SJSA1 (cell line): ENCODE data around the gene CBX8. TPM values are rescaled to one million over a fixed set of nuclear protein-coding genes. Genes with fewer than 3 reads are reported as not detected.

Source experiments
- DNase-seq, 2 experiments: peaks; one replicate each; pipeline ENCODE4 v3.0.0-alpha.2; 2015 to 2020; ENCODE audit warnings: low spot score in 2 of 2, low read depth in 1 of 2
- H3K27ac ChIP-seq: fragments of 250-450 bp; sonication (Bioruptor Pico); 2 replicates; pipeline ENCODE4 v1.5.1; 2020; ENCODE audit warnings: mild to moderate bottlenecking, moderate library complexity
- H3K27me3 ChIP-seq: fragments of 250-450 bp; sonication (Bioruptor Pico); replicated peaks from 2 replicates; pipeline ENCODE4 v1.5.1; 2020; ENCODE audit warnings: mild to moderate bottlenecking, moderate library complexity
- H3K36me3 ChIP-seq: fragments of 250-450 bp; sonication (Bioruptor Pico); 2 replicates; pipeline ENCODE4 v1.5.1; 2020; ENCODE audit warnings: mild to moderate bottlenecking
- H3K4me1 ChIP-seq: fragments of 250-450 bp; sonication (Bioruptor Pico); replicated peaks from 2 replicates; pipeline ENCODE4 v1.6.1; 2021; ENCODE audit warnings: mild to moderate bottlenecking
- H3K4me3 ChIP-seq: fragments of 250-450 bp; sonication (Bioruptor Pico); 2 replicates; pipeline ENCODE4 v1.5.1; 2020; ENCODE audit warnings: mild to moderate bottlenecking
- H3K9me3 ChIP-seq: fragments of 250-450 bp; sonication (Bioruptor Pico); replicated peaks from 2 replicates; pipeline ENCODE4 v1.5.1; 2020; ENCODE audit warnings: mild to moderate bottlenecking
- total RNA-seq: library from RNA; depleted of rRNA; stranded (reverse); fragments of >200 nt; shearing (Covaris generic); gene quantifications from 2 replicates; pipeline ENCODE4 v1.2.3, GENCODE V29; 2014

Gene CBX8
- total RNA-seq, 1 experiment from 2014 or later: 21.0 TPM

DNA sequence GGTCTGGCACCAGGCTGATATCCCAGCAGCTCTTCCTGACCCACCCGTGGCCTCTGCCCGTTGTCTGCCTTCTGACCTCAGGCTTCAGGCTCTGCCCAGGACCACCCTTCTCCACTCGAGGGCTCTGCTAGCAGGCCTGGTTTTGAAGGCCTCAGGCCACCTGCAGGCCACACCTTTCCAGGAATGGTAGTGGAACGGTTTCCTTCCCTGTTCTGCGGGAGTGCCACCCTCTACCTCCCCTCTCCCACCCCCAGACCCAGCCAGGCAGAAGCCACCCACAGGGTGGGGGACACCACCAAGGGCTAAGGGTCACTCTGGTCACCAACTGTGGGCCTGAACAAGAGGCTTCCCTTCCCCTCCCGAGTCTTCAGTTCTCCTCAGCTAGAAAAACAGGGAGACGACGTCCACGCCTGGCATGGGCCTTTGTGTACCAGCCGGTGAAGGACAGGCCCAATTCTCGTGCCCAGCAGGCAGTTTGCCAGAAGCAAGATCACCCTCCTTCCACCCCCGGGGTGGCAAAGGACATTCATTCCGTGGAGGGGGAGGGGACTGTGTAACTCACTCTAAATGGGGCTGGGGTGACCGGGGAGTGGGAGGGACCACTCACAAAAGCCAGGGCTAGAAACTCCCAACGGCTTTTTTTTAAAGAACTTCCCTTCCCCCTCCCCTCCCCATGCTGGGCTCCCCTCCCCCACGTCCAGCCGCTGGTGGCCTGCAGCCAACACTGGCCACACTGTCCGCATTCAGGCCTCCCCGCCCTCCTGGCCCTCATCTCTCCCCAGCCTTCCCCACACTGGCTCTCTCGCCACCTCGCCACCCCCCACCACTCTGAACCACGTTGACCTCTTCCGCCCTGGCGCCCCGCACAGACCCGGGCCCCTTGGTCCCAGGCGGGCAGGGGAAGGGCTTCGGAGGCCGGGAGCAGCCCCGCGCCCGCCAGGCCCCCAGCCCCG is 34.7 kb upstream of the CBX8 start:
- H3K36me3 ChIP-seq: peaks cover 37% of the 10 kb centered on the region
- H3K27ac ChIP-seq: no peak overlapping the region
- no peak overlapping the region for H3K4me3 ChIP-seq
- peaks cover 13% of the 10 kb centered on the region for H3K4me1 ChIP-seq
- DNase-seq: no peak
- H3K27me3 ChIP-seq: no peaks in the 10 kb centered on the region
- H3K9me3 ChIP-seq: no peaks in the 10 kb centered on the region

DNA sequence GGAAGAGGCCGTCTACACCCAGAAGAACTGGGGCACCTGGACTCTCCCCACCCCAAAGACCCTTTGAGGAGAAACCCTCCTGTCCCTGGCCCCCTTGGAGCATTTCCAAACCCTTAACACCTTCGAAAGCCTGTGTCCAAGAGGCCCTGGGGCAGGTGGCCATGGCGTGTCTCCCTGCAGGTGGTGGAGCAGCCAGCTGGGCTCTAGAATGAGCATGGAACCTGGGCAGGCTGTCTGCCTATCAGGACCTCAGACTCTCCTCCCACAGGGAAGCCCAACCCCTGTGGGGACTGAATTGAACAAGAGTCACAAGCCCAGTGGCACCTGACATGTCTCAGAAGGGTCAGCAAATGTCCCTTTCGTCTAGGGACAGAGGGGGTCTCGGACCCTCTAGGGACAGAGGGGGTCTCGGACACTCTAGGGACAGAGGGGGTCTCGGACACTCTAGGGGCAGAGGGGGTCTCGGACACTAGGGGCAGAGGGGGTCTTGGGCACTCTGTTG is 33.9 kb upstream of the CBX8 start:
- Histone ChIP-seq H3K27ac (no peak overlapping the region), H3K36me3 (peaks cover 30% of the 10 kb centered on the region), H3K9me3 (no peaks in the 10 kb centered on the region), H3K4me3 (no peak overlapping the region), H3K4me1 (peaks cover 11% of the 10 kb centered on the region), H3K27me3 (no peaks in the 10 kb centered on the region)
- no peak for DNase-seq

DNA sequence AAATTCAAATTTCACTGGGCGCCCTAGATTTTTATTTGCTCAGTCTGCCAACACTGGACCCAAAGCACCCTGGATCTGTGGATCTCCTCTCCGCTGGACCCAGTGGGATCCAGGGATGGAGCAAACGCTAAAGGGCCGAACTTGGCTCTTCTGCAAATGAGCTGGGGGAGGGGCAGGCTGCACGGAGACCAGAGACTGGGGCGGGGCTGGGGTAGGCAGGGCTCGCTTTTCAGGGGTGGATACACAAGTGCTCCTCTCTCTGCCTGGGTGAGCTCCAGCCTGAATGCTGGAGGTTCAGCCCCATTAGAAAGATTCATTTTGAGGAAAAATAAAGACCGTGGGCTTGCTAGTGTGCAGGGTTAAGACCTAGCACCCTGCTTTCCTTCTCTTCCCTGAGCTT is 33.4 kb upstream of the CBX8 start:
- no peaks in the 10 kb centered on the region for H3K27me3 ChIP-seq
- H3K4me3 ChIP-seq: no peak overlapping the region
- no peak overlapping the region for H3K27ac ChIP-seq
- peaks cover 11% of the 10 kb centered on the region for H3K4me1 ChIP-seq
- no peaks in the 10 kb centered on the region for H3K9me3 ChIP-seq
- DNase-seq: no peak
- peaks cover 25% of the 10 kb centered on the region for H3K36me3 ChIP-seq

DNA sequence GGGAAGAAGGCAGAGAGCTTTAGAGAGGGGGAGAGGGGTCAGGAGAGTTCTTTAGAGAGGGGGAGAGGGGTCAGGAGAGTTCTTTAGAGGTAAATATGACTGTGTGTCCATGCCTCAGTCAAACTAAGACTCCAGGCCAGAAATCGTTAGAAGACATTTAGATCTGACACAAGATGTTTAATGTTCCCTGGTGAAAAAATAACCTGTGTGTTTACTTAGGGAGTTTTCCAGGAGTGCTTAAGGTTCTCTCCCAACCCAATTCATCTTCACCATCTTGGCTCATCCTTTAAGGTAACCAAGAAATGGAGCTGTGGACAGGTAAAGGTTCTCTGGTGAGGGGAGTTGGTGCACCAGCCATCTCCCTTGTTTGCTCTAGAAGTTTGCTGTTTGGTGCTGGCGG is 32.6 kb upstream of the CBX8 start:
- Histone ChIP-seq H3K27ac (no peak overlapping the region), H3K36me3 (peaks cover 17% of the 10 kb centered on the region), H3K4me3 (no peak overlapping the region), H3K27me3 (no peaks in the 10 kb centered on the region), H3K4me1 (peaks cover 11% of the 10 kb centered on the region), H3K9me3 (no peaks in the 10 kb centered on the region)
- DNase-seq: no peak

DNA sequence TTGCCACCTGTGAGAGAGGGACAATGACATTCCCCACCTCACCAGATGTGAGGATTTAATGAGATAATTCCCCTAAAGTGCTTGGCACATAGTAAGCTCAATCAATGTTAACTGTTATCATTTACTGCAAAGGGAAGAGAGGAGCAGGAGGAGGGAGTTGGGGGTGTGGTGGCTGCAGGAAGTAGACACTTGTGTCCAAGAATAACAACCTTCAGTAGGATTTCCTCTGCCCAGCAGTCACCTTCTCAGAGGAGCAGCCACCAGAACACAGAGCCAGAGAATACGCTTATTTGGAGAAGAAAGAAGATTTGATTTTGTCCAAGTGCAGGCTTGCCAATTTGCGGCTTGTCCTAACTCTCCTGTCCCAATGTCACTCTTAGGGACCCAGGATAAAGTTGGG is 32.1 kb upstream of the CBX8 start:
- H3K27ac ChIP-seq: no peak overlapping the region
- H3K27me3 ChIP-seq: no peaks in the 10 kb centered on the region
- peaks cover 11% of the 10 kb centered on the region for H3K4me1 ChIP-seq
- H3K4me3 ChIP-seq: no peak overlapping the region
- DNase-seq: no peak
- peaks cover 12% of the 10 kb centered on the region for H3K36me3 ChIP-seq
- H3K9me3 ChIP-seq: no peaks in the 10 kb centered on the region

DNA sequence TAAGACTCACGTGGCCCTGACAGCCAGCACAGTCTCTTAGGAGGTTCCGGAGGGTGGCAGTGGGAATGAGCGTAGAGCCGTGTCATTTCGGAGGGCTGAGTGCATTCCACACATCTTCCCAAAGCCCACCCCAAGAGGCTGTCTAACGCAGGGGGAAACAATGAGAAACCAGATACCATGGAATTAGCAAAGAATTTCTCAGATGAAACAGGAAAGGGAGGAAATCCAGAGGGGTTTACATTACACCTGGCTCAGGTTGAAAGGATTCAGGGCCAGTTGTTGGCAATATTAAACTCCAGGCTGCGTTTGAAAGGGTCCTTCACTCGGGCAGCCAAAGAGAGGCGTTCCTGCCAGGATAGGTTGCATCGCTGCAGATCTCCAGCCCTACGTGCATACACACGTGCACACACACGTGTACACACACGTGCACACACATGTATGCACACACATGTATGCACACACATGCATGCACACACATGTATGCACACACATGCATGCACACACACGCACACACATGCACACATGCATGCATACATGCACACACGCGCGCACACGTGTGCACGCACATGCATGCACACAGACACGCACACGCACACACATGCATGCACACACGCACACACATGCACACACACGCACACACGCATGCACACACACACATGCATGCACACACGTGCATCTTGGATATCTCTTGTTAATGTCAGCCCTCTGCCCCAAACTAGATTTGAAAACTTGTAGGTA is 30.1 kb upstream of the CBX8 start:
- Histone ChIP-seq H3K36me3 (no peaks in the 10 kb centered on the region; the same call in 1 of the 2 replicates), H3K27ac (no peak overlapping the region), H3K4me3 (no peak overlapping the region), H3K4me1 (peaks cover 8% of the 10 kb centered on the region), H3K9me3 (no peaks in the 10 kb centered on the region), H3K27me3 (no peaks in the 10 kb centered on the region)
- no peak for DNase-seq

DNA sequence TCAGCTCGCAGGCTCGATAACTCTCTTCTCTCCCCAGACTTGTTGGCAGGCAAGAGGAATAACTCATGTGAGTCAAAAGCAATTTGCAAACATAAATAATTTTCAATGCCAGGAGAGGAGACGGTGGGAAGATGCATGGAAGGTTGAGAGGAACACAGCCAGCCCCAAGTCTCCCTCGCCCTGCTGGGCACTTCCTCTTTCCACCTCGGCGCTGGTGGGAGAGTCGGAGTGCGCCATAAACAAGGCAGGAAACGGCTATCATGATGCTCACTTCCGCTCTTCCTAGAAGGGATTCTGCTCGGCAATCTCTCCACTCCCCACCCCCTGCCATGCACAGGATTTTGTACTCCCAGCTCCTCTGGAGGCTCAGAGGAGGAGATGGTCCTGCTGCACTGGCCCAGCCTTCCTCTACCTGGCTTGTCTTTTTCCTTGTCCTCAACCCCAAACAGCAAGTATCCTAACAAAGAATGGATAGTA is 29.4 kb upstream of the CBX8 start:
- H3K9me3 ChIP-seq: no peaks in the 10 kb centered on the region
- H3K4me1 ChIP-seq: peaks cover 7% of the 10 kb centered on the region
- H3K36me3 ChIP-seq: no peaks in the 10 kb centered on the region; the same call in 1 of the 2 replicates
- no peaks in the 10 kb centered on the region for H3K27me3 ChIP-seq
- H3K27ac ChIP-seq: no peak overlapping the region
- no peak overlapping the region for H3K4me3 ChIP-seq
- DNase-seq: no peak

DNA sequence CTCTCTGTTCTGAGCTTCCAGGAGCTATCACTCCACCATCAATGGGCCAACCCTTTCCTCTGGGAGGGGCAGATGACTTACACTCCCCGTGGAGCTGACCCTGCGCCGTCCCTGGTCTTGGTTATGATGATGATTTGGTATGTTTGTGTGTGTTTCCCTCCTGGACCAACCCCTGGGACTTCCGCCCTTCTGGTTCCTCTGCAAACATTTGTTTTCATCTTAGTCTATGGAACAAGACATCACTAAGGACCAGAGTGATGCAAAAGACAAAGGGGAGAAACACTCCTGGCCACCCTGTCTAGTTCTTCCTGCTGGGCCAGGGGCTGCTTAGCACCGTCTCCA is 28.7 kb upstream of the CBX8 start:
- H3K36me3 ChIP-seq: no peaks in the 10 kb centered on the region
- no peak for DNase-seq

DNA sequence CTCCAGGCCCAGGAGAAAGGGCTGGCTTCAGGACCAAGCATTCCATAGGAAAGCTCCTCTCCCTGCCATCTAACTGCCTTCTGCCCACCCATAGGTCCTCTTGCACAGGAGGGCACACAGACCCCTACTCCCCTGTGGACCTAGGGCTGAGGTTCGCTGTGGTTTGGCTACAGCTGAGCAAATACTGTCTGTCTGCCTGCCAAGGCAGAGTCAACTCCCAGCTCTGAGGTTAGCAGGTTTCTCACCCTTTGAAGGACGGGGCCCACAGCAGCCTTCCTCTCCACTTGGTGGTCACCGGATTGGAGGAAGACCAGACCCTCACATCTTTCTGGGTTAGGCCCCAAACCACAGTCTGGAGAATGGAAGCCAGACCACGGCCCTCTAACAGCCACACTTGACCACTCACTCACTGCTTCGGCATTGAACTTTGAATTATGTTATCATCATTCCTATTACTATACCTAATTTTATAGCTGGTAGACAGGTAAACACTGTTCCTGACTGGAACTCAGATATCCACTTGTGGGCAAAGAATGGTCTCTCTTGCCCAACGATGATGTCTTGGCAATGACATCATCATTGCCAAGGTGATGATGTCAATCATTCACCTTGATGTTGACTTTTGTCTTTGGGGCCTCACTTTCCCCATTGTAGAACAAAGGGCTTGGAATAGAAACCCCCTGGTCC is 28.2 kb upstream of the CBX8 start:
- H3K4me1 ChIP-seq: peaks cover 7% of the 10 kb centered on the region
- no peaks in the 10 kb centered on the region for H3K9me3 ChIP-seq
- no peaks in the 10 kb centered on the region for H3K36me3 ChIP-seq
- H3K4me3 ChIP-seq: no peak overlapping the region
- no peaks in the 10 kb centered on the region for H3K27me3 ChIP-seq
- no peak overlapping the region for H3K27ac ChIP-seq
- no peak for DNase-seq

More for the DNA sequence above, 28.7 kb upstream of the CBX8 start:
- H3K9me3 ChIP-seq: no peaks in the 10 kb centered on the region
- H3K4me1 ChIP-seq: peaks cover 7% of the 10 kb centered on the region
- H3K4me3 ChIP-seq: no peak overlapping the region
- no peak overlapping the region for H3K27ac ChIP-seq
- H3K27me3 ChIP-seq: no peaks in the 10 kb centered on the region

DNA sequence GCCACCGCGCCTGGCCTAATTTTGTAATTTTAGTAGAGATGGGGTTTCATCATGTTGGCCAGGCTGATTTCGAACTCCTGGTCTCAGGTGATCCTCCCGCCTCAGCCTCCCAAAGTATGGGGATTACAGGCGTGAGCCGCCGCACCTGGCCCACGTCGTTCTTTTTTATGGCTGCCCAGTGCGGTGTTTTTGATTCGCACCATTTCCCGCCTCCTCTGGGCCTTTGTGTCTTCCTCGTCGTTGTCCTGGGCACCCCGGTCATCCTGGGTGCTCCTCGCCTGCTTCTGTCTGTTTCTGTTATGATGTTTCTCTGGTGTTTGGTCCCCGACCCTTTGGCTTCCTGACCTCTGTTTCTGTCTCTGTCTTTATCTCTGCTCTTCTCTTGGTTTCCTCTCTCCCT is 27.4 kb upstream of the CBX8 start:
- H3K36me3 ChIP-seq: no peaks in the 10 kb centered on the region
- DNase-seq: no peak
- H3K4me1 ChIP-seq: peaks cover 4% of the 10 kb centered on the region
- H3K4me3 ChIP-seq: no peak overlapping the region
- no peak overlapping the region for H3K27ac ChIP-seq
- no peaks in the 10 kb centered on the region for H3K9me3 ChIP-seq
- no peaks in the 10 kb centered on the region for H3K27me3 ChIP-seq

DNA sequence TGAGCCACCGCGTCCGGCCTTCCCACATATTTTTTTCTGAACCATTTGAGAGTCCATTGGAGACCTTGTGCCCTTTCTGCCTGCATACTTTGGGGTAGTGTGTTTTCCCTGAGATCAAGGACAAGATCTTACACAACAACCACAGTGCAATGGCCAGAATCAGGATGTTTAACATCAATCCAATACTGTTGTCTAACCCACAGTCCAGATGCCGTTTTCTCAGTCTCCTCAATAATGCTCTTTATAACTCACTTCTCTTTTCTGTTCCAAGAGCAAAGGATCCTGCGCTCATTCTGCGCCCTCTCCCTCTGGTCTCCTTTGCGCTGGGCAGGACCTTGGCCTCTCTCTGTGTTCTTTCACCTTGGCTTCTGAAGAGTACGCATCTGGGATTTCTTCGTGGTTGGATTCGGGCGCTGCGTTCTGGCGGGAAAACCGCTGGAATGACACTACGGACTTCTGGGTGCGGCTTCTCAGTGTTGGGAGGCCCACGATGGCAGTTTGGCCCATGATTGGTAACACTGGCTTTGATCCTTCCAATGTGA is 25.8 kb upstream of the CBX8 start:
- Histone ChIP-seq H3K4me1 (no peaks in the 10 kb centered on the region), H3K27me3 (no peaks in the 10 kb centered on the region; the same call in 1 of the 2 replicates), H3K27ac (no peak overlapping the region), H3K36me3 (no peaks in the 10 kb centered on the region), H3K4me3 (no peak overlapping the region), H3K9me3 (no peaks in the 10 kb centered on the region)
- DNase-seq: no peak

DNA sequence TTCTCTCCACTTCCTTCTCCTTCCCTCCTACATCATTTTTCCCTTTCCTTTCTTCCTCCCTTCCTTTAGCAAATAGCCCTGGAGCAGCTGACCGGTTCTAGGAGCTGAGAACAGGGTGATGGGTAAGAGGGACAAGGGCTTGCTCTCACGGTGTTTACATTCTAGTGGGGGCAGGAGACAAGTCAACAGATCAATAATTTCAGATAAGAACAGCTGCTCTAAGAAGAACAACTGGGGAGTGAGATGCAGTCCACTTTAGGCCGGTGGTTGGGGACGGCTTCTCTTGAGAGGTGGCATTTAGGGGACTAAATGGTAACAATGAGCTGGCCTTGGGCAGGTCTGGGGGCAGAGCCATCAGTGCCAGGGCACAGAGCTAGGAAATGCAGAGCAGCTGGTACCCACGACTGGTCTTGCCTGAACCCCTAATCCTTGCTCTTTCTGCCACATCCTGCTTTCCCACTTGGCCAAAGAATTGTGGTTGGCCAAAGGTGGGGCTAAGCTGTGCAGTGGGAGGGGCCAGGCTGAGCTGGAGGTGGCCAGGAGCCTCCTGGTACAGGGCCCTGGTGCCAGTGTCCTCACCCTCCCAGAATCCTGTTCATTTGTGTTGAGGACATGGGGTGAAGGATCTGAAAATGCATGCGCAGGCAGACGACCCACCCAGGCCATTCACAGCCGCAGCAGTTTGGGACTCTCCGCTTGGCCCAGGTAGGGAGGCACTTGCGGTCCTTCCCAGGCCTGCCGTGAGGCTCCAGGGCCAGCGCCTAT is 24.6 kb upstream of the CBX8 start:
- H3K9me3 ChIP-seq: no peaks in the 10 kb centered on the region
- no peak overlapping the region for H3K27ac ChIP-seq
- no peaks in the 10 kb centered on the region; the same call in 1 of the 2 replicates for H3K27me3 ChIP-seq
- no peak overlapping the region for H3K4me3 ChIP-seq
- no peaks in the 10 kb centered on the region for H3K36me3 ChIP-seq
- DNase-seq: no peak
- H3K4me1 ChIP-seq: no peaks in the 10 kb centered on the region

DNA sequence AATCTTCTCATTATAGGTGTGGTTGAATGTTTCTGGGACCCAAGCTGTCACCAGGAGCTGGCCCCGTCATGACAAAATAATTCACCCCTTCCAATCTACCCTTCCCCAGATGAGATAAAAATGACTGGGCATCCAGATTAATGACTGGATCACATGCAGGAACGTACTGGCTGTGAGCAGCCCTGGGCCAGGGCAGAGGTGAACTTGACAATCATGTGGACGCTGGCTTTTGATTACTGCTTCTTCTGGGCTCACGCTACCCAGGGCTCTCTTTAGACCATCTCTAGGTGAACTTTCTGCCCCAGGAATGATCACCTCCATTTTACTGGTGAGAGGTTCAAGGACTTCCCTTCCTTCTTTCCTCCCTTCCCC is 24.1 kb upstream of the CBX8 start:
- Histone ChIP-seq H3K4me3 (no peak overlapping the region), H3K27ac (no peak overlapping the region), H3K9me3 (no peaks in the 10 kb centered on the region), H3K4me1 (no peaks in the 10 kb centered on the region), H3K27me3 (no peaks in the 10 kb centered on the region; the same call in 1 of the 2 replicates), H3K36me3 (no peaks in the 10 kb centered on the region)
- DNase-seq: no peak
